Upper lobe of left lung (tissue), 6 donors: Measurements from ENCODE around the gene KRT1. TPM values are rescaled to one million over a fixed set of nuclear protein-coding genes. Genes with fewer than 3 reads are reported as not detected.
A peak's percentile ranks its signal among the peaks of the same experiment; 100 is the strongest.

Experiments
- ATAC-seq, 2 donors: fragments of 200-7000 bp; cut with Tn5 transposase; one replicate each; pipeline ENCODE4 v1.9.1; 2022; ENCODE audit warnings: mild to moderate bottlenecking in 2 of 2, moderate library complexity in 2 of 2; ENCODE audit not compliant: low FRiP score in 2 of 2
- DNase-seq, 2 donors: peaks; one replicate each; pipeline ENCODE4 v3.0.0-alpha.2; 2019 to 2020
- H3K27ac ChIP-seq, 4 donors: fragments of 200-600 bp; sonication (generic); one replicate each; pipeline ENCODE4 v1.5.1; 2016 to 2019
- H3K27me3 ChIP-seq, 4 donors: fragments of 200-600 bp; sonication (generic); one replicate each; pipeline ENCODE4 v1.5.1; 2017 to 2019
- H3K36me3 ChIP-seq, 4 donors: fragments of 200-600 bp; sonication (generic); one replicate each; pipeline ENCODE4 v1.5.1; 2016 to 2019
- H3K4me1 ChIP-seq, 4 donors: fragments of 200-600 bp; sonication (generic); one replicate each; pipeline ENCODE4 v1.5.1; 2018 to 2019
- H3K4me3 ChIP-seq, 4 donors: fragments of 200-600 bp; sonication (generic); one replicate each; pipeline ENCODE4 v1.5.1; 2017 to 2019; ENCODE audit warnings: mild to moderate bottlenecking in 2 of 4, moderate library complexity in 1 of 4
- H3K9me3 ChIP-seq, 4 donors: fragments of 200-600 bp; sonication (generic); one replicate each; pipeline ENCODE4 v1.5.1; 2018 to 2019
- EP300 ChIP-seq, 4 donors: sonication (generic); formaldehyde crosslinking; IDR thresholded peaks; one replicate each; pipeline ENCODE4 v1.5.1; 2017; ENCODE audit warnings: antibody characterized with exemption in 4 of 4, control low read depth in 2 of 4
- POLR2A ChIP-seq, 4 donors: fragments of 450-650 bp; IDR thresholded peaks; one replicate each; pipeline ENCODE4 v1.5.1; 2016 to 2017; ENCODE audit warnings: antibody characterized with exemption in 4 of 4, mild to moderate bottlenecking in 2 of 4
- POLR2AphosphoS5 ChIP-seq, 2 donors: sonication (generic); formaldehyde crosslinking; IDR thresholded peaks; one replicate each; pipeline ENCODE4 v1.5.1; 2017; ENCODE audit warnings: antibody characterized with exemption in 2 of 2
- WGBS, 2 donors: methylation state at CpG; one replicate each; pipeline ENCODE4 v1.1.5; 2017 to 2018; 5-methylcytosine and 5-hydroxymethylcytosine counted together
- total RNA-seq, 6 donors: library from RNA; depleted of rRNA in 4 of 6; stranded (reverse); fragments of >200 nt in 4 of 6; gene quantifications; one replicate each; pipeline versions ENCODE4 v1.1.0 to v1.2.1, GENCODE V29; 2016 to 2021
- TF ChIP-seq, protein P1 (sequence below), 6 experiments: fragments of 450-650 bp in 4 of 6; fragments of 200-600 bp in 2 of 6; sonication (generic) in 2 of 6; IDR thresholded peaks; one replicate each; pipeline ENCODE4 v1.5.1; 2016 to 2019; ENCODE audit warnings: antibody characterized with exemption in 6 of 6
- donor health status: DM: no; HTN: no; CAD: no; lungs with moderate emphysema.
- donor health status: DM: no; HTN: yes; CAD: no; lungs with severe emphysema.

KRT1 gene
- total RNA-seq, 6 donors from 2014 or later: 0.37 to 2.4 TPM; not detected in 4

DNA sequence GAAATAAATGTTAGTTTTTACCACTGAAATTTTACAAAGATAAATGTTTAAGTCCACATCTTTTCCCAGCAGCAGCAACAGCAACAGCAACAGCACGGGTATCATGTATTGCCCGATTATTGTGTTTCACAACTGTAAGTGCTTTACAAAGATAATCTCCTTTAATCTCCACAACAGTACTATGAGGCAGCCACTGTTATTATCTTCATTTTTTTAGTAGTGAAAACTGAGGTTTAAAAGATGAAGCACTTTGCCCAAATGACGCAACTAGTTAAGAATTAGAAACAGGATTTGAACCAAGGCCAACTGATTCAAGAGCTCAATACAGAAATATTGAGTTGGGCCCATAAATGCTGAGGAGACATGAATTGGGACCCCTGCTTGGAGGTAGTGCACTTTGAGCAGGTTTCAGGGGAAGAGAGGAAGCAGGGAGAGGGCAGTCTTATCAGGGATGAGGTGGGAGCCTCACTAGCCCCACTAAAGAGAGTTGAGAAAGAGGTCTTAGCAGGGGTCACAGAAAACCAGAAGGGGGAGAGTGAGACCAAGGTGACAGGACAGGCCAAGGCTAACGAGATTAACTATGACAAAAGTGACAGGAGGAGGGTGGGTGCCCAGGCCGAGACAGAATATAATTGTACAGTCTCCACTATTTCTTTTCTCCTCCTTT lies 43.5 kb downstream of the KRT1 start:
- H3K27me3 ChIP-seq: no peaks in the 10 kb centered on the region
- 77 to 81% methylated on average over 5 of the region's 5 CpGs for WGBS, 2 donors
- H3K4me3 ChIP-seq: no peak overlapping the region
- no peaks in the 10 kb centered on the region for H3K9me3 ChIP-seq
- no peaks in the 10 kb centered on the region for H3K4me1 ChIP-seq
- no peak for TF ChIP-seq POLR2A (IDR thresholded peaks at IDR 0.05)
- TF ChIP-seq POLR2AphosphoS5 (IDR thresholded peaks at IDR 0.05): no peak
- TF ChIP-seq, protein P1, sequence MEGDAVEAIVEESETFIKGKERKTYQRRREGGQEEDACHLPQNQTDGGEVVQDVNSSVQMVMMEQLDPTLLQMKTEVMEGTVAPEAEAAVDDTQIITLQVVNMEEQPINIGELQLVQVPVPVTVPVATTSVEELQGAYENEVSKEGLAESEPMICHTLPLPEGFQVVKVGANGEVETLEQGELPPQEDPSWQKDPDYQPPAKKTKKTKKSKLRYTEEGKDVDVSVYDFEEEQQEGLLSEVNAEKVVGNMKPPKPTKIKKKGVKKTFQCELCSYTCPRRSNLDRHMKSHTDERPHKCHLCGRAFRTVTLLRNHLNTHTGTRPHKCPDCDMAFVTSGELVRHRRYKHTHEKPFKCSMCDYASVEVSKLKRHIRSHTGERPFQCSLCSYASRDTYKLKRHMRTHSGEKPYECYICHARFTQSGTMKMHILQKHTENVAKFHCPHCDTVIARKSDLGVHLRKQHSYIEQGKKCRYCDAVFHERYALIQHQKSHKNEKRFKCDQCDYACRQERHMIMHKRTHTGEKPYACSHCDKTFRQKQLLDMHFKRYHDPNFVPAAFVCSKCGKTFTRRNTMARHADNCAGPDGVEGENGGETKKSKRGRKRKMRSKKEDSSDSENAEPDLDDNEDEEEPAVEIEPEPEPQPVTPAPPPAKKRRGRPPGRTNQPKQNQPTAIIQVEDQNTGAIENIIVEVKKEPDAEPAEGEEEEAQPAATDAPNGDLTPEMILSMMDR (IDR thresholded peaks at IDR 0.05): no peak
- TF ChIP-seq EP300 (IDR thresholded peaks at IDR 0.05): no peak
- no peak for DNase-seq
- ATAC-seq: no peak
- no peaks in the 10 kb centered on the region for H3K36me3 ChIP-seq
- no peak overlapping the region for H3K27ac ChIP-seq

DNA sequence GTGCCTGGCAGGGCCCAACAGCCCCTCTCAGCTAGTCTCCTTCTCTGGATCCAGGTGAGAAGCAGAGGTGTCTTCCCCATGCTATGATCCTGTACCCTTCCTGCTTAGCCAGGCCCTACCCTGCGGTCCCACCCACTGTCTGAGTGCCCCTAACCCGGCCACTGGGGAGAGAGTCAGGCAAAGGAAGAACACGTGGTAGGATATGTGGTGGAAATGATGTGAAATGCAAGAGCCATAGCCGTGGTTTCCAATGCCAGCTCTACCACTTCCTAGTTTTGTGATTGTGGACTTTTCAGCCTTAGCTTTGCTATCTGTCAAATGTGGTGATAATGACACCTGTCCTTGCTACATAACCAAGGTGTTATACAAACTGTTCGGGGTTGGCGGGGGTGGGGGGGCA lies 44.0 kb downstream of the KRT1 start:
- H3K9me3 ChIP-seq: no peaks in the 10 kb centered on the region
- H3K27me3 ChIP-seq: no peaks in the 10 kb centered on the region
- no peak overlapping the region for H3K4me3 ChIP-seq
- ATAC-seq (no peak), DNase-seq (no peak)
- TF ChIP-seq EP300 (IDR thresholded peaks at IDR 0.05) (no peak), POLR2A (IDR thresholded peaks at IDR 0.05) (no peak), POLR2AphosphoS5 (IDR thresholded peaks at IDR 0.05) (no peak)
- TF ChIP-seq, protein P1 (IDR thresholded peaks at IDR 0.05): no peak
- WGBS, 2 donors: 57 to 64% methylated on average over 6 of the region's 6 CpGs
- no peak overlapping the region for H3K27ac ChIP-seq
- H3K36me3 ChIP-seq: no peaks in the 10 kb centered on the region
- no peaks in the 10 kb centered on the region for H3K4me1 ChIP-seq

DNA sequence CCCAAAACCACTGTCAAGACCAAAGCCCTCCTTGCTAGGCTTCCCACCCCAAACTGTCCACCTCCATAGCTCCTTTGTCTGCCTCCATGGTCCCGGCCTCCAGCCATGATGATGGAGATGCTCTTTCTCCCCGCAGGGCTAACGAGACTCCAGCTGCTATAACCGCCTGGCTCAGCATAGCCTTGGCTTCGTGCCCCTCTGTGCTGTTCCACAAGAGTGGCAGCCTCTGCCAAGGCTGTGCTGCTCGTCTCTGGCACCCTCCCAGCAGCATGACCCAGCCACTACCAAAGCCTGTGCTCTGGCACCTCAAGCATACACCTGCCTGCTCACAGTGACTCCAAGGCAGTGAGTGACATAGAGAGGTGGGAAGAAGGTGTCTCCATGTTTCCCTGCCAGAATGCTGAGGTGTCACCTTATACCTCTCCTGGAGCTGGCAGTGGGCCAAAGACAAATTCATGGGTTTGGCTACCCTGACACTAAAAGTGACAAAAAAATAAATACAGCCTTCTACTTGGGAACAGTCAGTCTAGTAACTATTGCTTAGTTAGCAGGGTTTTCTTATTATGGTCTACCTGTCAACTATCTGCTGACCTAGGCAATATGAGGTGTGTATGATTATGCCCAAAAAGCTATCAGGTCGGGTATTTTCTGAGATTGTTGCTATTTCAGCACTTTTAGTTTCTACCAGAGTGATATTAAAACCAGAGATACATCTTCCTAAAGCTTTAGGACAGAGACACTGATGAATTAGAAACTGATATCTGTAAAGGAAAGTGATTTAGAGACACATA lies 45.7 kb downstream of the KRT1 start:
- no peaks in the 10 kb centered on the region for H3K27me3 ChIP-seq
- 64 to 68% methylated on average over 4 to 7 of the region's 7 CpGs for WGBS, 2 donors
- no peaks in the 10 kb centered on the region for H3K36me3 ChIP-seq
- no peak for DNase-seq
- no peaks in the 10 kb centered on the region for H3K4me1 ChIP-seq
- peak in 1 of 2 donors; percentile 32 for ATAC-seq
- TF ChIP-seq POLR2AphosphoS5 (IDR thresholded peaks at IDR 0.05) (no peak), EP300 (IDR thresholded peaks at IDR 0.05) (no peak), POLR2A (IDR thresholded peaks at IDR 0.05) (no peak)
- TF ChIP-seq, protein P1 (IDR thresholded peaks at IDR 0.05): no peak
- H3K4me3 ChIP-seq: no peak overlapping the region
- H3K9me3 ChIP-seq: no peaks in the 10 kb centered on the region
- no peak overlapping the region for H3K27ac ChIP-seq

DNA sequence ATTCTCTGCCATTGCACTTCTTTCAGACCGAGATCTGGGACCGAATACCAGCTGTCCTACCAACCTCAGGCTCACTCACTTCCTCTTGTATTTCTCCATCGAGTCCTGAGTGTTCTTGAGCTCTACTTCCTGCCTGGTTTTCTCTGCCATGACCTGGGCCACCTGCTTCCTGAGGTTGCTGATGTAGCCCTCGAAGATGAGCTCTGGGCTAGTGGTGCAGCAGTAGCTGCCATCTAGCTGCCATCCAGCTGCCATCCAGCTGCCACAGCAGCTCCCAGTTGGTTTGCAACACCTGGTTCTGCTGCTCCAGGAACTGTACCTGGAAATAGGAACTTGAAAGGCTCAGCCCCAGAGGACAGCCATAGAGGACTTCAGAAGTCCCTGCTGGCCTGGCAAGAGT lies 46.8 kb downstream of the KRT1 start:
- 39 to 45% methylated on average over 4 of the region's 4 CpGs for WGBS, 2 donors
- Histone ChIP-seq H3K27me3 (no peaks in the 10 kb centered on the region), H3K9me3 (no peaks in the 10 kb centered on the region), H3K27ac (no peak overlapping the region), H3K4me1 (no peaks in the 10 kb centered on the region), H3K36me3 (no peaks in the 10 kb centered on the region), H3K4me3 (no peak overlapping the region)
- DNase-seq: no peak
- no peak for ATAC-seq
- TF ChIP-seq POLR2AphosphoS5 (IDR thresholded peaks at IDR 0.05) (no peak), EP300 (IDR thresholded peaks at IDR 0.05) (no peak), POLR2A (IDR thresholded peaks at IDR 0.05) (no peak)
- TF ChIP-seq, protein P1 (IDR thresholded peaks at IDR 0.05): no peak
